ENCODE data around the gene PRPF8. TPM values are rescaled to one million over a fixed set of nuclear protein-coding genes. Genes with fewer than 3 reads are reported as not detected.

The PRPF8 gene
- total and polyA plus RNA-seq, 2 of the 13 experiments (the other 11 are each of a cell fraction or from before 2014, with no cell fraction given) = 112 to 179 TPM

DNA sequence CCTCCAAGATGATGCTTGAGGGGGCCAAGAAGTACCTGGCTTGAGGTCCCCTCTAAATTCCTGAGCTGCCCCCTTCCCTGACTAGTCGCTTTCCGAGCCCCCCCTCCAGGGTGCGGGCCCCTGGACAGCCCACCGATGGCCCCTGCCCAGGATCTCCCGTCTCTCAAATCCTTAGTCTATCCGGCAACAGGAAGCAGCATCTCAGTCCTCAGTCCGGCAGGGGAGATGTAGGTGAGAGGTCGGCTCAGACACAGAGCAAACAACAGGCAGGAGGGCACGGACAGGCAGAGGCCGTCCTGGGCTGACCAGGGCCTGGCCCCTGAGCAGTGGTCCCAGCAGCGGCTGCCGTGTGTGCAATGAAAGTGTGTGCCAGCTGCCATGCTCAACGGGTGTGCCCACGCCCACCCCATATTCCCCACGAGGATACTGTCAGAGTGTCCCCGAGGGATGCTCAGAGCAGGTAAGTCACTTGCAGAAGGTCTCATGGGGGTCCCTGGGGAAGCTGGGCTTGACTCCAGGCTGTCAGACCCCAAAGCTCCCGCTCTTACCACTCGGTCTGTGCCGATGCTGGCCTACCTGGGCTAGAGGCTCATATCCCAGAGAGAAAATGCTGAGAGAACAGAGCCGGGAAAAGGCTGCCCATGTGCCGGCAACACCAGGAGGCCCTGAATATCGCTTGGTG is 63.3 kb downstream of the PRPF8 start (continued):
- TF ChIP-seq ARID3A (IDR thresholded peaks at IDR 0.05; ENCODE audit: low read depth, low read length) (no peak), GZF1 (CRISPR knock-in tag; IDR thresholded peaks at IDR 0.05) (no peak), SIX4 (CRISPR knock-in tag; IDR thresholded peaks at IDR 0.05) (no peak), RFXAP (CRISPR knock-in tag; IDR thresholded peaks at IDR 0.05; ENCODE audit: borderline replicate concordance) (no peak), ZNF792 (CRISPR knock-in tag; IDR thresholded peaks at IDR 0.05) (no peak), MLLT10 (CRISPR knock-in tag; IDR thresholded peaks at IDR 0.05) (no peak), ZNF780A (CRISPR knock-in tag; IDR thresholded peaks at IDR 0.05) (no peak), SIN3A (IDR thresholded peaks at IDR 0.05; ENCODE audit: borderline replicate concordance, low read depth, low read length) (no peak), KAT8 (CRISPR knock-in tag; IDR thresholded peaks at IDR 0.05) (no peak), SNAPC2 (CRISPR knock-in tag; IDR thresholded peaks at IDR 0.05) (0 out of 2 replicates have a peak, but pooled peaks have one; percentile 53)
- TF ChIP-seq, protein P1, sequence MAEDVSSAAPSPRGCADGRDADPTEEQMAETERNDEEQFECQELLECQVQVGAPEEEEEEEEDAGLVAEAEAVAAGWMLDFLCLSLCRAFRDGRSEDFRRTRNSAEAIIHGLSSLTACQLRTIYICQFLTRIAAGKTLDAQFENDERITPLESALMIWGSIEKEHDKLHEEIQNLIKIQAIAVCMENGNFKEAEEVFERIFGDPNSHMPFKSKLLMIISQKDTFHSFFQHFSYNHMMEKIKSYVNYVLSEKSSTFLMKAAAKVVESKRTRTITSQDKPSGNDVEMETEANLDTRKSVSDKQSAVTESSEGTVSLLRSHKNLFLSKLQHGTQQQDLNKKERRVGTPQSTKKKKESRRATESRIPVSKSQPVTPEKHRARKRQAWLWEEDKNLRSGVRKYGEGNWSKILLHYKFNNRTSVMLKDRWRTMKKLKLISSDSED (CRISPR knock-in tag; IDR thresholded peaks at IDR 0.05) = no peak
- TF ChIP-seq, protein P2, sequence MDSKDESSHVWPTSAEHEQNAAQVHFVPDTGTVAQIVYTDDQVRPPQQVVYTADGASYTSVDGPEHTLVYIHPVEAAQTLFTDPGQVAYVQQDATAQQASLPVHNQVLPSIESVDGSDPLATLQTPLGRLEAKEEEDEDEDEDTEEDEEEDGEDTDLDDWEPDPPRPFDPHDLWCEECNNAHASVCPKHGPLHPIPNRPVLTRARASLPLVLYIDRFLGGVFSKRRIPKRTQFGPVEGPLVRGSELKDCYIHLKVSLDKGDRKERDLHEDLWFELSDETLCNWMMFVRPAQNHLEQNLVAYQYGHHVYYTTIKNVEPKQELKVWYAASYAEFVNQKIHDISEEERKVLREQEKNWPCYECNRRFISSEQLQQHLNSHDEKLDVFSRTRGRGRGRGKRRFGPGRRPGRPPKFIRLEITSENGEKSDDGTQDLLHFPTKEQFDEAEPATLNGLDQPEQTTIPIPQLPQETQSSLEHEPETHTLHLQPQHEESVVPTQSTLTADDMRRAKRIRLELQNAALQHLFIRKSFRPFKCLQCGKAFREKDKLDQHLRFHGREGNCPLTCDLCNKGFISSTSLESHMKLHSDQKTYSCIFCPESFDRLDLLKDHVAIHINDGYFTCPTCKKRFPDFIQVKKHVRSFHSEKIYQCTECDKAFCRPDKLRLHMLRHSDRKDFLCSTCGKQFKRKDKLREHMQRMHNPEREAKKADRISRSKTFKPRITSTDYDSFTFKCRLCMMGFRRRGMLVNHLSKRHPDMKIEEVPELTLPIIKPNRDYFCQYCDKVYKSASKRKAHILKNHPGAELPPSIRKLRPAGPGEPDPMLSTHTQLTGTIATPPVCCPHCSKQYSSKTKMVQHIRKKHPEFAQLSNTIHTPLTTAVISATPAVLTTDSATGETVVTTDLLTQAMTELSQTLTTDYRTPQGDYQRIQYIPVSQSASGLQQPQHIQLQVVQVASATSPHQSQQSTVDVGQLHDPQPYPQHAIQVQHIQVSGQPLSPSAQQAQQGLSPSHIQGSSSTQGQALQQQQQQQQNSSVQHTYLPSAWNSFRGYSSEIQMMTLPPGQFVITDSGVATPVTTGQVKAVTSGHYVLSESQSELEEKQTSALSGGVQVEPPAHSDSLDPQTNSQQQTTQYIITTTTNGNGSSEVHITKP (CRISPR knock-in tag; IDR thresholded peaks at IDR 0.05; ENCODE audit: low read depth) = no peak
- TF ChIP-seq, protein P3, sequence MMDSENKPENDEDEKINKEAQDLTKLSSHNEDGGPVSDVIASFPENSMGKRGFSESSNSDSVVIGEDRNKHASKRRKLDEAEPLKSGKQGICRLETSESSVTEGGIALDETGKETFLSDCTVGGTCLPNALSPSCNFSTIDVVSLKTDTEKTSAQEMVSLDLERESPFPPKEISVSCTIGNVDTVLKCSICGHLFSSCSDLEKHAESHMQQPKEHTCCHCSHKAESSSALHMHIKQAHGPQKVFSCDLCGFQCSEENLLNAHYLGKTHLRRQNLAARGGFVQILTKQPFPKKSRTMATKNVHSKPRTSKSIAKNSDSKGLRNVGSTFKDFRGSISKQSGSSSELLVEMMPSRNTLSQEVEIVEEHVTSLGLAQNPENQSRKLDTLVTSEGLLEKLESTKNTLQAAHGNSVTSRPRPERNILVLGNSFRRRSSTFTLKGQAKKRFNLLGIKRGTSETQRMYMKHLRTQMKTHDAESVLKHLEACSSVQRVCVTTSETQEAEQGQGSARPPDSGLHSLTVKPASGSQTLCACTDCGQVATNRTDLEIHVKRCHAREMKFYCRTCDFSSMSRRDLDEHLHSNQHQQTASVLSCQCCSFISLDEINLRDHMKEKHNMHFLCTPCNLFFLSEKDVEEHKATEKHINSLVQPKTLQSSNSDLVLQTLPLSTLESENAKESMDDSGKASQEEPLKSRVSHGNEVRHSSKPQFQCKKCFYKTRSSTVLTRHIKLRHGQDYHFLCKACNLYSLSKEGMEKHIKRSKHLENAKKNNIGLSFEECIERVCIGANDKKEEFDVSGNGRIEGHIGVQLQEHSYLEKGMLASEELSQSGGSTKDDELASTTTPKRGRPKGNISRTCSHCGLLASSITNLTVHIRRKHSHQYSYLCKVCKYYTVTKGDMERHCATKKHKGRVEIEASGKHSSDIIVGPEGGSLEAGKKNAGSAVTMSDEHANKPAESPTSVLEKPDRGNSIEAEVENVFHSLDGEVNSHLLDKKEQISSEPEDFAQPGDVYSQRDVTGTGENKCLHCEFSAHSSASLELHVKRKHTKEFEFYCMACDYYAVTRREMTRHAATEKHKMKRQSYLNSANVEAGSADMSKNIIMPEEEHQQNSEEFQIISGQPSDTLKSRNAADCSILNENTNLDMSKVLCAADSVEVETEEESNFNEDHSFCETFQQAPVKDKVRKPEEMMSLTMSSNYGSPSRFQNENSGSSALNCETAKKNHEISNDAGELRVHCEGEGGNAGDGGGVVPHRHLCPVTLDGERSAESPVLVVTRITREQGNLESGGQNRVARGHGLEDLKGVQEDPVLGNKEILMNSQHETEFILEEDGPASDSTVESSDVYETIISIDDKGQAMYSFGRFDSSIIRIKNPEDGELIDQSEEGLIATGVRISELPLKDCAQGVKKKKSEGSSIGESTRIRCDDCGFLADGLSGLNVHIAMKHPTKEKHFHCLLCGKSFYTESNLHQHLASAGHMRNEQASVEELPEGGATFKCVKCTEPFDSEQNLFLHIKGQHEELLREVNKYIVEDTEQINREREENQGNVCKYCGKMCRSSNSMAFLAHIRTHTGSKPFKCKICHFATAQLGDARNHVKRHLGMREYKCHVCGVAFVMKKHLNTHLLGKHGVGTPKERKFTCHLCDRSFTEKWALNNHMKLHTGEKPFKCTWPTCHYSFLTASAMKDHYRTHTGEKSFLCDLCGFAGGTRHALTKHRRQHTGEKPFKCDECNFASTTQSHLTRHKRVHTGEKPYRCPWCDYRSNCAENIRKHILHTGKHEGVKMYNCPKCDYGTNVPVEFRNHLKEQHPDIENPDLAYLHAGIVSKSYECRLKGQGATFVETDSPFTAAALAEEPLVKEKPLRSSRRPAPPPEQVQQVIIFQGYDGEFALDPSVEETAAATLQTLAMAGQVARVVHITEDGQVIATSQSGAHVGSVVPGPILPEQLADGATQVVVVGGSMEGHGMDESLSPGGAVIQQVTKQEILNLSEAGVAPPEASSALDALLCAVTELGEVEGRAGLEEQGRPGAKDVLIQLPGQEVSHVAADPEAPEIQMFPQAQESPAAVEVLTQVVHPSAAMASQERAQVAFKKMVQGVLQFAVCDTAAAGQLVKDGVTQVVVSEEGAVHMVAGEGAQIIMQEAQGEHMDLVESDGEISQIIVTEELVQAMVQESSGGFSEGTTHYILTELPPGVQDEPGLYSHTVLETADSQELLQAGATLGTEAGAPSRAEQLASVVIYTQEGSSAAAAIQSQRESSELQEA (CRISPR knock-in tag; IDR thresholded peaks at IDR 0.05; ENCODE audit: not compliant biosample characterization) = no peak
